ENCODE data around the gene SPIN1. TPM values are rescaled to one million over a fixed set of nuclear protein-coding genes. Genes with fewer than 3 reads are reported as not detected.

SPIN1 gene
- total RNA-seq, 2 donors from 2014 or later, result 27.8 to 28.2 TPM

DNA sequence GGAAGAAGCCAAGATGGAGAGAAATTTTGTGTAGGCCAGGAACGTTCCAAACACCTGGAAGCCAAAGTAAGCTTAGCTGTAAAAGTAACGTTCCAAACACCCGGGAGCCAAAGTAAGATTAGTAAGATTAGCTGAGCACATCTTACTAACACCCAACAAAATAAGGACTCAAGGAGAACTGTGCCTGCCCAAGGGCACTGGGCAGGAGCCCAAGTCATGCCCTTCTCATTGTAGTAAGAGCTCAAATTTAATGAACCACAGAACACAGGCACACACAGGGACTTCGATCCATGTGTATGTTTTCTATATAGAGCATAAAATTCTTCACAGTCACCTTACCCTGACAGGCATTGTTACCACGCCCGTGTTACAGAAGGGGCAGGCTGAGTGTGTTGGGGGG, 110.6 kb downstream of the SPIN1 start:
- Mint-ChIP-seq H3K27me3 (ENCODE audit: low read depth) (no peaks in the 10 kb centered on the region), H3K9me3 (no peaks in the 10 kb centered on the region), H3K4me3 (no peak overlapping the region), H3K4me1 (ENCODE audit: low read depth) (no peaks in the 10 kb centered on the region), H3K27ac (no peak overlapping the region), H3K36me3 (ENCODE audit: insufficient read depth in 2 of 2) (no peaks in the 10 kb centered on the region)
- no peak for ATAC-seq (replicated peaks in 1 of 2)
- no peak for DNase-seq

DNA sequence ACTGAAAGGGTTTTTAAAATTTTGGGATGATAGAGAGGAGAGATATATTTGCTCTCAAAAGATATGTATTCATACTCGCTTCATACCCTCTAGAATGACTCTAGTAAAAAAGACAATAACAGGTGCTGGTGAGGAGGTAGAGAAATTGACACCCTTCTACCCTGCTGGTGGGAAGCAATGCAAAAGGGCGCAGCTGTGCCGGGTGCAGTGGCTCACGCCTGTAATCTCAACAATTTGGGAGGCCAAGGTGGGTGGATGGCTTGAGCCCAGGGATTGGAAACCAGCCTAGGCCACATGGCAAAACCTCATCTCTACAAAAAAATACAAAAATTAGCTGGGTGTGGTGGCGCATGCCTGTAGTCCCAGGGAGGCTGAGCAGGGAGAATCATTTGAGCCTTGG, 112.8 kb downstream of the SPIN1 start:
- H3K4me1 Mint-ChIP-seq (ENCODE audit: low read depth), result no peaks in the 10 kb centered on the region
- no peak for DNase-seq
- no peak for ATAC-seq (replicated peaks in 1 of 2)
- H3K9me3 Mint-ChIP-seq, result no peaks in the 10 kb centered on the region
- peaks cover 11% of the 10 kb centered on the region for H3K27me3 Mint-ChIP-seq (ENCODE audit: low read depth)
- no peak overlapping the region for H3K27ac Mint-ChIP-seq
- H3K36me3 Mint-ChIP-seq (ENCODE audit: insufficient read depth in 2 of 2), result no peaks in the 10 kb centered on the region
- H3K4me3 Mint-ChIP-seq, result no peak overlapping the region

DNA sequence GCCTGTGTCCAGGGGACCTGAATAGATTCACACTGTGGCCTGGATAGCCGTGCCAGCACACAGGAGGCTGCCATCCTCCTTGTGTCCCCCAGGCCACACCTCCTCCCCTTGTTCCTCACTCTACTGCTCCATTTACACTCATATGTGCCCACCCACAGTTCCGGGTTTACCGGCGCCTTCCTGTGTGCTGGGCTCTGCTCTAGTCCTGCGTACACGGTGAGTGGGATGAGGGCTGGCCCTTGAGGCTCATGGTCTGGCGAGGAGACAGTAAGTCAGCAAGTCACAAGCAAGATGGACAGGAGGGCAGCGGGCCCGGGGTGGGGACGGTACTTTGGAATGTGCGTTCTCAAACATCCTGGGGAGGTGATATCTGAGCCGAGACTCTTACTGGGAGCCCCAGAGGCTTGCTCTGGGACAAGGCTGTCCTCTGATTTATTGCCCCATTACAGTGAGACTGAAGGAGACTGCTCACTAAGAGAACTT, 114.3 kb downstream of the SPIN1 start:
- DNase-seq, result no peak
- ATAC-seq (replicated peaks in 1 of 2), result no peak
- Mint-ChIP-seq H3K9me3 (no peaks in the 10 kb centered on the region), H3K27me3 (ENCODE audit: low read depth) (peaks cover 12% of the 10 kb centered on the region), H3K27ac (no peak overlapping the region), H3K4me3 (no peak overlapping the region), H3K4me1 (ENCODE audit: low read depth) (no peaks in the 10 kb centered on the region), H3K36me3 (ENCODE audit: insufficient read depth in 2 of 2) (no peaks in the 10 kb centered on the region)

DNA sequence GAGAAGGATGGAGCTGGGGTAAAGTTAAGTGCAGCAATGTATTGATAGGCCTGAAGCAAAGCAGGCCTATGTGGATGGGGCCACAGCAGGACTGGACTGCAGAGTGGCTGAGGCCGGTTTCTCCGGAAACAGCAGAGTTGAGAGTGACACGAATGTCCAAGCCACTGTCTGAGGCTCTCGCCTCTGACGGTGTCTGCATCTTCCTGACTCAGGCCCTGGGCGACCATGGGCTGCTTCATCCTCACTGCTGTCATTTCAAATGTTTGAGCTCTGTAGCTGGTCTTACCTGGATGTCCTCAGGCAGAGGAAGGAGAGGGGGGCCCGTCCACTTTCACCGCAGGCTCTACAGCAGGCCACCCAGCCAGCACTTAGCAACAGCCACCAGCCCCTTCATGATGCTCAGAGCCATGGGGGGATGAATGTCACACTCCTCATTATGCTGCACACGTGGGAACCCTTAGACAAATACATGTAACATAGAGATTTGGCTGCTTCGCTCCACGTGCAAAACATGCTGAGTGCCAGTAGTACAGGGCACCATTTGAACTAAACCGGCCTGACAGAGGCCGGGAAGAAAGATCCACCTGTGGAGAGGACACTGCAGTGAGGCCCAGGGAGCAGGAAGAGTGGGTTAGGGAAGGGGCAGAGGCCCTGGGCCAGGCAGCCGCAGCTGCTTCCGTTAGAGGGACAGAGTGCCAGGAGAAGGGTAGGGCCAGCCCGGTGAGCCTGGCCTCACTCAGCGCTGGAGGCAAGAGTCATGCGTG, 115.0 kb downstream of the SPIN1 start:
- ATAC-seq (replicated peaks in 1 of 2), result no peak
- peaks cover 12% of the 10 kb centered on the region for H3K27me3 Mint-ChIP-seq (ENCODE audit: low read depth)
- H3K9me3 Mint-ChIP-seq, result no peaks in the 10 kb centered on the region
- DNase-seq, result no peak
- H3K4me1 Mint-ChIP-seq (ENCODE audit: low read depth), result no peaks in the 10 kb centered on the region
- no peak overlapping the region for H3K4me3 Mint-ChIP-seq
- H3K27ac Mint-ChIP-seq, result no peak overlapping the region
- no peaks in the 10 kb centered on the region for H3K36me3 Mint-ChIP-seq (ENCODE audit: insufficient read depth in 2 of 2)

DNA sequence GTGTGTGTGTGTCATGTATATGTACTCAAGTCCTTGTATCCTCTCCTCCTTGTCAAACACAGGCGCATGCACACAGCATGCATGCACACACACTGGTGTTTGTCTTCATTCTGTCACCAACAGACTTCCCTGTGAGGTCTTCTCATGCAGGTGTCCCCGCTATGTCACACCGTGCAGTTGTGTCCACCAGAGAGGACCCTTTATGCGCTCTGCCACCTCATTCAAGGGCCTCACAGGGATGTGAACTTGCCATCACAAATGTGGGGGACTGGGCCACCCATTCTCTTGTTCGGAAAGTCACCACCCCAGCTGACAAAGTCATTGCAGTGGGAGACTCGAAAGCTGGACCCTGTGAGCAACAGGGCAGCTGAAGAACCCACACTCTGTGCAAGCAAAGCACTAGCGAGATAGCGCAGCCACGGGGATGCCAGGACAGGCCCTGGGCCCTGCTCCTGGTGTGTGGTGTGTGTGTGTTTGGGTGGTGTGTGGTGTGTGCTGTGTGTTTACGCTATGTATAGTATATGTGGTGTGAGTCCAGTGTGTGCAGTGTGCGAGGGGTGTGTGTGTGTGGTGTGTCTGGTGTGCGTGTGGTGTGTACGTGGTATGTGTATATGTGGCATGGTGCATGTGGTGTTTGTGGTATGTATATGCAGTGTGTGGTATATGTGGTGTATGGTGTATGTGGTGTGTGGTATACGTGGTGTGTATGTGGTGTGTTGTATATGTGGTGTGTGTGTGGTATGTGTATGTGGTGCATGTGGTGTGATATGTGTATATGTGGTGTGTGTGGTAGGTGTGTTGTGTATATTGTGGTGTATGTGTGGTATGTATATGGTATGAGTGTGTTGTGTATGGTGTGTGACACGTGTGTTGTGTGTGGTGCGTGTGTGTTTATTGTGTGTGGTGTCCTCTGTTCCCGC, 115.9 kb downstream of the SPIN1 start:
- Mint-ChIP-seq H3K4me3 (no peak overlapping the region), H3K4me1 (ENCODE audit: low read depth) (no peaks in the 10 kb centered on the region), H3K27ac (no peak overlapping the region), H3K9me3 (no peaks in the 10 kb centered on the region), H3K27me3 (ENCODE audit: low read depth) (peaks cover 17% of the 10 kb centered on the region), H3K36me3 (ENCODE audit: insufficient read depth in 2 of 2) (no peaks in the 10 kb centered on the region)
- DNase-seq (no peak), ATAC-seq (replicated peaks in 1 of 2) (peak in 1 of 2 donors; percentile 17)

DNA sequence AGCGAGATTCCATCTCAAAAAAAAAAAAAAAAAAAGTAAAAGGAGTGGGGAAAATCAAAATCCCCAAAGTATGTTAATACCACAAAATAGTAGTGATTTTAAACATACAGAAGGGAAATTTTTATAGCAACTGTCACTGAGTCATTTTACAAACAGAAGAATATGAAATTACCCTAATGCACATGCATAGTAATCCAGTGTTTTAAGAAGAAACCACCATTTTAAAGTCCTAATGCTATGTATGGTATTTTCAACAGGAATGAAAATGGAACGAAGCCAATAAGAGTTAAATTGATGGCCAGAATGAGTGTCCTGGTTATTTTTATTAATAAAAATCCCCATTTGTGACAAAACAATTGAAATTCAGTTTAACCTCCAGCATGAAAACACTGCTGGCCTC, 120.1 kb downstream of the SPIN1 start:
- H3K27ac Mint-ChIP-seq, result no peak overlapping the region
- no peak overlapping the region for H3K4me3 Mint-ChIP-seq
- H3K27me3 Mint-ChIP-seq (ENCODE audit: low read depth), result peaks cover 31% of the 10 kb centered on the region
- DNase-seq (no peak), ATAC-seq (replicated peaks in 1 of 2) (no peak)
- H3K36me3 Mint-ChIP-seq (ENCODE audit: insufficient read depth in 2 of 2), result no peaks in the 10 kb centered on the region
- H3K4me1 Mint-ChIP-seq (ENCODE audit: low read depth), result no peaks in the 10 kb centered on the region
- no peaks in the 10 kb centered on the region for H3K9me3 Mint-ChIP-seq

DNA sequence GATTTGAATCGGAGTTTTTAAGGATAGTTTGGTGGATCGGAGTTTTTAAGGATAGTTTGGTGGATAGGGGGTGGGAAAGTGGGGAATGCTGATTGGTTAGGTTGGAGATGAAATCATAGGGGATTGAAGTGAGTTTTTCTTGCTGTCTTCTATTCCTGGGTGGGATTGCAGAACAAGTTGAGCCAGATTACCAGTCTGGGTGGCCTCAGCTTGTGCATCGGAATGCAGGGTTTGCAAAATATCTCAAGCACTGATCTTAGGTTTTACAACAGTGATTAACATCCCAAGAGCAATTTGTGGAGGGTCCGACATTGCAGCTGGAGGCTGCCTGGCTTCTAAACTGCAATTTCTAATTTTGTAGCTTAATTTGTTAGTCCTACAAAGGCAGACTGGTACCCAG, 123.7 kb downstream of the SPIN1 start:
- ATAC-seq (replicated peaks in 1 of 2) (no peak), DNase-seq (no peak)
- peaks cover 18% of the 10 kb centered on the region for H3K27me3 Mint-ChIP-seq (ENCODE audit: low read depth)
- peaks cover 3 to 7% of the 10 kb centered on the region in 2 donors for H3K9me3 Mint-ChIP-seq
- peaks cover 0 to 2% of the 10 kb centered on the region in 2 donors for H3K36me3 Mint-ChIP-seq (ENCODE audit: insufficient read depth in 2 of 2)
- H3K4me3 Mint-ChIP-seq, result no peak overlapping the region
- no peaks in the 10 kb centered on the region for H3K4me1 Mint-ChIP-seq (ENCODE audit: low read depth)
- no peak overlapping the region for H3K27ac Mint-ChIP-seq

DNA sequence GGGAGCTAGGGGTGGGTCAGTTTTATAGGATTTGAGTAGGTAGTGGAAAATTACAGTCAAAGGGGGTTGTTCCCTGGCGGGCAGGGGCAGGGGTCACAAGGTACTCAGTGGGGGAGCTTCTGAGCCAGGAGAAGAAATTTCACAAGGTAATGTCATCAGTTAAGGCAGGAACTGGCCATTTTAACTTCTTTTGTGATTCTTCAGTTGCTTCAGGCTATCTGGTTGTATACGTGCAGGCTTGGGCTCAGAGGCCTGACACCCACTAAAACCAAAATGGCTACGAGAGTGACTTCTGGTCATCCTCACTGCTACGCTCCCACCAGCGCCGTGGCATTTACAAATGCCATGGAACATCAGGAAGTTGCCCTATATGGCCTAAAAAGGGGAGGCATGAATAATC, 126.0 kb downstream of the SPIN1 start:
- peaks cover 3 to 7% of the 10 kb centered on the region in 2 donors for H3K9me3 Mint-ChIP-seq
- ATAC-seq (replicated peaks in 1 of 2) (no peak), DNase-seq (no peak)
- H3K36me3 Mint-ChIP-seq (ENCODE audit: insufficient read depth in 2 of 2), result peaks cover 0 to 2% of the 10 kb centered on the region in 2 donors
- peaks cover 19% of the 10 kb centered on the region for H3K27me3 Mint-ChIP-seq (ENCODE audit: low read depth)
- H3K4me1 Mint-ChIP-seq (ENCODE audit: low read depth), result no peaks in the 10 kb centered on the region
- no peak overlapping the region for H3K27ac Mint-ChIP-seq
- H3K4me3 Mint-ChIP-seq, result no peak overlapping the region

DNA sequence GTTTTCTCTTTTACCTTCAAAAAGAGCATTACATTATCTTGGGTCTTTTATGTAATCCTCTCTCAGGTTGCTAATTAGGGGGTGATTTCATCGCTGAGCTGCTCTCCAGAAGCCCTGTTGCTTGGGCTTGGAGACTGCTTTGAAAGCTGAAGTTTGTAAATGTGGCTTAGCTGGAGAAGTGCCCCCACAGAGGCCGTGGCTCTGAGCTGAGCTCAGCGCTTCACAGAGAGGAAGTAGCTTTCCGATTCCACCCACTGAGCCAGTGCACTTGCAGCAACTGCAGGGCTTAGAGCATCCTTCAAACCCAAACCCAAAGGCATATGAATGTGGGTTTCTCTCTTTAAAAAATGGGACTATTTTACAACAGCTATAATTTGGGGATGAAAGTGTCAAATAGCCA, 133.1 kb downstream of the SPIN1 start:
- H3K27me3 Mint-ChIP-seq (ENCODE audit: low read depth), result peaks cover 27% of the 10 kb centered on the region
- H3K4me3 Mint-ChIP-seq, result no peak overlapping the region
- no peaks in the 10 kb centered on the region for H3K36me3 Mint-ChIP-seq (ENCODE audit: insufficient read depth in 2 of 2)
- DNase-seq (no peak), ATAC-seq (replicated peaks in 1 of 2) (no peak)
- H3K9me3 Mint-ChIP-seq, result no peaks in the 10 kb centered on the region
- no peaks in the 10 kb centered on the region for H3K4me1 Mint-ChIP-seq (ENCODE audit: low read depth)
- H3K27ac Mint-ChIP-seq, result no peak overlapping the region

DNA sequence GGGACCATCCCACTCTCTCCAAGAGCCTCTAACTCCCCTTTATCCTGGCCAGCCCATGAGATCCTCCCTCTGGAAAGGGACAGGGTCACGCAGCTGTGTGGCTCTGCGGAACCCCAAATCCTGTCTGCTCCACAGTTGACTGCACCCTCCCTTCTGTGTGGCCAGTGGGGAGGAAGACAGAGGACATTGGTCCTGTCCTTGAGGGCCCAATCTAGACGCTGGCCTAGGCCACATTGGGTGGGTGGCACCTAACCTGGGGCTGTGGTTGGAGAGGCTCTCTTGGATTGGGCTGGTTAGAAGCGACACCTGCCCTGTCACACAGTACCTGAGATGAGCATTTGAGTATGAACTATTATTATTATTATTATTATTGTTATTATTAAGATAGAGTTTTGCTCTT, 134.1 kb downstream of the SPIN1 start:
- H3K4me3 Mint-ChIP-seq, result no peak overlapping the region
- no peaks in the 10 kb centered on the region for H3K4me1 Mint-ChIP-seq (ENCODE audit: low read depth)
- no peaks in the 10 kb centered on the region for H3K36me3 Mint-ChIP-seq (ENCODE audit: insufficient read depth in 2 of 2)
- ATAC-seq (replicated peaks in 1 of 2), result no peak
- DNase-seq, result no peak
- no peak overlapping the region for H3K27ac Mint-ChIP-seq
- H3K27me3 Mint-ChIP-seq (ENCODE audit: low read depth), result peaks cover 31% of the 10 kb centered on the region
- no peaks in the 10 kb centered on the region for H3K9me3 Mint-ChIP-seq

DNA sequence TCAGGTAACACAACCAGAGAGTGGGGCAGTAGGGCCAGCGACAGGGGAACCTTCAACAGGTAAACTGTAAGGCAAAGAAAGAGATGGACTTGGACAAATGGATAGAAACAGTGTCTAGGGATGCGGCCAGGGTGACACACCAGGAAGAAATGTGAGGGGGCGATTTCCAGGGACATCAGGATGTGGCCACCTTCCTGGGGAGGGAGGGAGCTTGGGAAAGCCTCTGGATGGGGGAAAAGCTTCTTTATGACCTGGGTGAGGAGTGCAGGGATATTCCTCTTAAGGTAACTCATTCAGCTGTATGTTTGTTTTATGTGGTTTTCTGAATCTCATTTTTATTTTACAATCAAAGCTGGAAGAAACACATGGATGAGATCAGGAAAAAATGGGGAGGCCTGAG, 134.8 kb downstream of the SPIN1 start:
- DNase-seq, result no peak
- no peak overlapping the region for H3K4me3 Mint-ChIP-seq
- no peak for ATAC-seq (replicated peaks in 1 of 2)
- no peaks in the 10 kb centered on the region for H3K9me3 Mint-ChIP-seq
- H3K36me3 Mint-ChIP-seq (ENCODE audit: insufficient read depth in 2 of 2), result no peaks in the 10 kb centered on the region
- no peak overlapping the region for H3K27ac Mint-ChIP-seq
- no peaks in the 10 kb centered on the region for H3K4me1 Mint-ChIP-seq (ENCODE audit: low read depth)
- H3K27me3 Mint-ChIP-seq (ENCODE audit: low read depth), result peaks cover 26% of the 10 kb centered on the region

DNA sequence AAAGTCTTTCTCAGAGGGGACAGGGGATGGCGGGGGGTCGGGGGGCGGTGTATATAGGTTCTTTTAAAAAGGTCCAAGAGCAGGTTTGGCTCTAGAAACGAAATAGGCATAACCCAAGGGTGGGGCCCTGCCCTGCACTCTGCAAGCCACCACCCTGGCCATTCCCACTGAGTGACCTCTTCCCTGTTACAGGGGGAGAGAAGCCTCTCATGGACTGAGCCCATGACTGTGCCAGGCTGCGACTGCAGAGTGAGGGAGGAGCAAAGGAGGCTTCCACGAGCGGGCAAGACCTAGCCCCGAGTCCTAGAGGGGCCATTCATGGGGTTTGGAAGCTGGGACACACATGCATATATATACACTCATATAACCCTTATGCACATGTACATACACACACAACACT, 136.7 kb downstream of the SPIN1 start:
- Mint-ChIP-seq H3K4me3 (no peak overlapping the region), H3K27me3 (ENCODE audit: low read depth) (peaks cover 40% of the 10 kb centered on the region)

DNA sequence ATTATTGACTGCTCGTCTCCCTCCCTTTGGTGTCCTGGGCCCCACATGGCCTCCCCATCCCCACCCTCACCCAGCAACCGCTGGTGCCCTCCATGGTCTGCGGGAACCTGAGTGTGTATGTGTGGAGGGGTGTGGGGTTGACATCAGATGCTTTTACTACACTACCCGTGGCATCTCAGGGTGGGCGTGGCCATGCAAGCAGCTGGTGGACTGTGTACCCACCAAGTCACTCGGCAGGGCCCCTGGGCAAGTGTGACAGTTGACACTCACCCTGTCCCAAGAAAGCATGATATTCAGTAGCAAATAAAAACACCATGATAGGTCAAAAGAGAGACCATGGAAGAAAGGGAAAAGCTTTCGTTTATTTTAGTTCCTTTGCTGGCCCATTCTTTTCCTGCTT, 139.4 kb downstream of the SPIN1 start:
- peaks cover 44% of the 10 kb centered on the region for H3K27me3 Mint-ChIP-seq (ENCODE audit: low read depth)
- no peak overlapping the region for H3K4me3 Mint-ChIP-seq
- DNase-seq (no peak), ATAC-seq (replicated peaks in 1 of 2) (no peak)
- H3K9me3 Mint-ChIP-seq, result no peaks in the 10 kb centered on the region
- H3K4me1 Mint-ChIP-seq (ENCODE audit: low read depth), result peaks cover under 1% of the 10 kb centered on the region
- no peak overlapping the region for H3K27ac Mint-ChIP-seq
- H3K36me3 Mint-ChIP-seq (ENCODE audit: insufficient read depth in 2 of 2), result no peaks in the 10 kb centered on the region

More for the DNA sequence above, 136.7 kb downstream of the SPIN1 start:
- no peak overlapping the region for H3K27ac Mint-ChIP-seq
- no peaks in the 10 kb centered on the region for H3K9me3 Mint-ChIP-seq
- no peaks in the 10 kb centered on the region for H3K4me1 Mint-ChIP-seq (ENCODE audit: low read depth)
- ATAC-seq (replicated peaks in 1 of 2) (no peak), DNase-seq (no peak)
- no peaks in the 10 kb centered on the region for H3K36me3 Mint-ChIP-seq (ENCODE audit: insufficient read depth in 2 of 2)

Data from activated T-cell treated with anti-CD3 and anti-CD28 coated beads, Interleukin-2, amount 50 U/mL, for 72 hours (primary cell).